Measurements from ENCODE around the gene PLXNA3.

The PLXNA3 gene

GRCh38 chrX:154484255-154485149, 26.4 kb downstream of the PLXNA3 start:
- no peaks in the 10 kb centered on the region for H3K9me3 ChIP-seq
- no peak for DNase-seq (ENCODE audit: low spot score in 2 of 2)
- in situ Hi-C loops (cut with MboI; ENCODE audit: low sequenced_read_pairs): no loop called here
- H3K4me3 ChIP-seq: no peak overlapping the region
- H3K27me3 ChIP-seq (ENCODE audit: low read depth): no peaks in the 10 kb centered on the region
- H3K36me3 ChIP-seq (replicated peaks): peaks cover 48% of the 10 kb centered on the region
- H3K4me1 ChIP-seq: peaks cover 21% of the 10 kb centered on the region

- H3K36me3 ChIP-seq (replicated peaks): peaks cover 48% of the 10 kb centered on the region
- H3K9me3 ChIP-seq: no peaks in the 10 kb centered on the region
These were observed 27.3 kb downstream of the PLXNA3 start for GRCh38 chrX:154485150-154486051.

GRCh38 chrX:154486052-154486395, 27.9 kb downstream of the PLXNA3 start:
- Histone ChIP-seq H3K9me3 (no peaks in the 10 kb centered on the region), H3K36me3 (replicated peaks) (peaks cover 48% of the 10 kb centered on the region), H3K27me3 (ENCODE audit: low read depth) (no peaks in the 10 kb centered on the region), H3K4me3 (peak overlapping the region; percentile 69), H3K4me1 (peaks cover 25% of the 10 kb centered on the region)
- in situ Hi-C loops (cut with MboI; ENCODE audit: low sequenced_read_pairs): no loop called here
- DNase-seq (ENCODE audit: low spot score in 2 of 2): peak in 1 of 2 experiments; percentile 41

More at GRCh38 chrX:154485150-154486051, 27.3 kb downstream of the PLXNA3 start:
- in situ Hi-C loops (cut with MboI; ENCODE audit: low sequenced_read_pairs): no loop called here
- Histone ChIP-seq H3K4me1 (peaks cover 25% of the 10 kb centered on the region), H3K4me3 (peak overlapping the region; percentile 69), H3K27me3 (ENCODE audit: low read depth) (no peaks in the 10 kb centered on the region)
- peak in 1 of 2 experiments; percentile 36 for DNase-seq (ENCODE audit: low spot score in 2 of 2)

GRCh38 chrX:154486396-154487207, 28.5 kb downstream of the PLXNA3 start, which contains the start of gene UBL4A:
Gene UBL4A, minus strand, starts transcription at chrX:154486615. Its CDS starts 31 bp downstream, at chrX:154486584.
- Histone ChIP-seq H3K9me3 (no peaks in the 10 kb centered on the region), H3K36me3 (replicated peaks) (peaks cover 48% of the 10 kb centered on the region), H3K4me1 (peaks cover 27% of the 10 kb centered on the region), H3K27me3 (ENCODE audit: low read depth) (no peaks in the 10 kb centered on the region), H3K4me3 (peak within 1 kb of the TSS; percentile 69)
- peak; percentile 60 to 84 for DNase-seq (ENCODE audit: low spot score in 2 of 2)
- in situ Hi-C loops (cut with MboI; ENCODE audit: low sequenced_read_pairs): no loop called here

GRCh38 chrX:154487518-154488290, 29.6 kb downstream of the PLXNA3 start:
- DNase-seq (ENCODE audit: low spot score in 2 of 2): no peak
- in situ Hi-C loops (cut with MboI; ENCODE audit: low sequenced_read_pairs): no loop called here
- Histone ChIP-seq H3K36me3 (replicated peaks) (peaks cover 48% of the 10 kb centered on the region), H3K4me3 (peak overlapping the region; percentile 69; the same call in 1 of the 2 replicates), H3K27me3 (ENCODE audit: low read depth) (no peaks in the 10 kb centered on the region), H3K9me3 (no peaks in the 10 kb centered on the region), H3K4me1 (peaks cover 27% of the 10 kb centered on the region)

- Histone ChIP-seq H3K4me1 (peaks cover 27% of the 10 kb centered on the region), H3K36me3 (replicated peaks) (peaks cover 44% of the 10 kb centered on the region), H3K4me3 (no peak overlapping the region), H3K9me3 (no peaks in the 10 kb centered on the region), H3K27me3 (ENCODE audit: low read depth) (no peaks in the 10 kb centered on the region)
- in situ Hi-C loops (cut with MboI; ENCODE audit: low sequenced_read_pairs): no loop called here
- DNase-seq (ENCODE audit: low spot score in 2 of 2): no peak
These were observed 30.4 kb downstream of the PLXNA3 start for GRCh38 chrX:154488336-154489075.

GRCh38 chrX:154489182-154489581, 31.1 kb downstream of the PLXNA3 start:
- H3K4me1 ChIP-seq: peaks cover 27% of the 10 kb centered on the region
- H3K36me3 ChIP-seq (replicated peaks): peaks cover 39% of the 10 kb centered on the region
- no peak for DNase-seq (ENCODE audit: low spot score in 2 of 2)
- peak overlapping the region; percentile 69 for H3K4me3 ChIP-seq
- in situ Hi-C loops (cut with MboI; ENCODE audit: low sequenced_read_pairs): no loop called here
- H3K27me3 ChIP-seq (ENCODE audit: low read depth): no peaks in the 10 kb centered on the region
- no peaks in the 10 kb centered on the region for H3K9me3 ChIP-seq

- peak in 1 of 2 experiments; percentile 45 for DNase-seq (ENCODE audit: low spot score in 2 of 2)
- H3K36me3 ChIP-seq (replicated peaks): peaks cover 31% of the 10 kb centered on the region
- H3K4me1 ChIP-seq: peaks cover 25% of the 10 kb centered on the region
- peak overlapping the region; percentile 69 for H3K4me3 ChIP-seq
- H3K27me3 ChIP-seq (ENCODE audit: low read depth): no peaks in the 10 kb centered on the region
- no peaks in the 10 kb centered on the region for H3K9me3 ChIP-seq
- in situ Hi-C loops (cut with MboI; ENCODE audit: low sequenced_read_pairs): no loop called here
These were observed 31.9 kb downstream of the PLXNA3 start for GRCh38 chrX:154490021-154490413.

GRCh38 chrX:154490414-154491083, 32.5 kb downstream of the PLXNA3 start, which contains the start of gene SLC10A3:
Gene SLC10A3, minus strand, starts transcription at chrX:154490629. Its CDS starts 1,689 bp downstream, at chrX:154488940.
- Histone ChIP-seq H3K4me1 (peaks cover 20% of the 10 kb centered on the region), H3K27me3 (ENCODE audit: low read depth) (no peaks in the 10 kb centered on the region), H3K4me3 (peak within 1 kb of the TSS; percentile 69), H3K36me3 (replicated peaks) (peaks cover 26% of the 10 kb centered on the region), H3K9me3 (no peaks in the 10 kb centered on the region)
- peak; percentile 96 to 98 for DNase-seq (ENCODE audit: low spot score in 2 of 2)
- in situ Hi-C loops (cut with MboI; ENCODE audit: low sequenced_read_pairs): no loop called here

GRCh38 chrX:154494715-154495114, 36.6 kb downstream of the PLXNA3 start:
- in situ Hi-C loops (cut with MboI; ENCODE audit: low sequenced_read_pairs): no loop called here
- H3K9me3 ChIP-seq: no peaks in the 10 kb centered on the region
- H3K27me3 ChIP-seq (ENCODE audit: low read depth): no peaks in the 10 kb centered on the region
- H3K4me3 ChIP-seq: no peak overlapping the region
- peaks cover 15% of the 10 kb centered on the region for H3K4me1 ChIP-seq
- no peaks in the 10 kb centered on the region for H3K36me3 ChIP-seq (replicated peaks)
- DNase-seq (ENCODE audit: low spot score in 2 of 2): no peak

- Histone ChIP-seq H3K4me1 (peaks cover 15% of the 10 kb centered on the region), H3K4me3 (no peak overlapping the region), H3K9me3 (no peaks in the 10 kb centered on the region), H3K36me3 (replicated peaks) (no peaks in the 10 kb centered on the region), H3K27me3 (ENCODE audit: low read depth) (no peaks in the 10 kb centered on the region)
- DNase-seq (ENCODE audit: low spot score in 2 of 2): no peak
- in situ Hi-C loops (cut with MboI; ENCODE audit: low sequenced_read_pairs): no loop called here
These were observed 37.4 kb downstream of the PLXNA3 start for GRCh38 chrX:154495472-154495922.

Data from HAP-1 (cell line).